WTC11 (cell line): ENCODE measurements around the gene NUDT3. TPM values are rescaled to one million over a fixed set of nuclear protein-coding genes. Genes with fewer than 3 reads are reported as not detected.

Experiments used
- ATAC-seq: fragments of 200-7000 bp; cut with Tn5 transposase; 2 replicates; pipeline ENCODE4 v1.10.0; 2021; ENCODE audit warnings: mild to moderate bottlenecking, moderate library complexity
- CTCF ChIA-PET: fragments of 300-600 bp; sonication (Branson Sonifier 250); formaldehyde crosslinking; loops from one replicate; lab custom pipeline; 2021; ENCODE audit warnings: antibody characterized with exemption; lab: Charles Lee
- POLR2A ChIA-PET: fragments of 350-600 bp; sonication (Branson Sonifier 250); formaldehyde crosslinking; loops from one replicate; lab custom pipeline; 2021; ENCODE audit warnings: antibody characterized with exemption; lab: Charles Lee
- DNase-seq: peaks from one replicate; pipeline ENCODE4 v3.0.0; 2021; ENCODE audit warnings: low spot score
- H3K27ac Mint-ChIP-seq: 2 replicates; pipeline ENCODE4 v1.8.0; 2021; ENCODE audit warnings: mixed read lengths
- H3K27me3 Mint-ChIP-seq: 2 replicates; pipeline ENCODE4 v1.8.0; 2021; ENCODE audit warnings: low read depth, mild to moderate bottlenecking, moderate library complexity, mixed read lengths
- H3K36me3 Mint-ChIP-seq: 2 replicates; pipeline ENCODE4 v1.8.0; 2021; ENCODE audit warnings: mixed read lengths
- H3K4me1 Mint-ChIP-seq: 2 replicates; pipeline ENCODE4 v1.8.0; 2022; ENCODE audit warnings: mixed read lengths
- H3K4me3 Mint-ChIP-seq: 2 replicates; pipeline ENCODE4 v1.8.0; 2021; ENCODE audit warnings: mild to moderate bottlenecking, moderate library complexity, mixed read lengths
- H3K9me3 Mint-ChIP-seq: 2 replicates; pipeline ENCODE4 v1.8.0; 2021; ENCODE audit warnings: mixed read lengths
- ATF1 ChIP-seq: sonication (generic); formaldehyde crosslinking; IDR thresholded peaks from 2 replicates; pipeline ENCODE4 v1.8.1; 2023; ENCODE audit warnings: mild to moderate bottlenecking, moderate library complexity, missing genetic modification reagents
- CREM ChIP-seq: sonication (generic); formaldehyde crosslinking; IDR thresholded peaks from 2 replicates; pipeline ENCODE4 v1.8.1; 2022; ENCODE audit warnings: mild to moderate bottlenecking, missing genetic modification reagents, moderate library complexity
- E2F1 ChIP-seq: sonication (generic); formaldehyde crosslinking; IDR thresholded peaks from 2 replicates; pipeline ENCODE4 v1.8.0; 2022; ENCODE audit warnings: mild to moderate bottlenecking, missing genetic modification reagents
- EMX1 ChIP-seq: fragments of 250-450 bp; sonication (Bioruptor Pico); IDR thresholded peaks from 2 replicates; pipeline ENCODE4 v1.8.0; 2021; ENCODE audit warnings: mild to moderate bottlenecking
- FOXK1 ChIP-seq: sonication (generic); formaldehyde crosslinking; IDR thresholded peaks from 2 replicates; pipeline ENCODE4 v1.8.0; 2022; ENCODE audit warnings: mild to moderate bottlenecking, moderate library complexity, missing genetic modification reagents
- FOXP1 ChIP-seq: sonication (generic); formaldehyde crosslinking; IDR thresholded peaks from 2 replicates; pipeline ENCODE4 v1.8.0; 2022; ENCODE audit warnings: missing genetic modification reagents, mild to moderate bottlenecking, moderate library complexity, borderline replicate concordance
- FOXP4 ChIP-seq: sonication (generic); formaldehyde crosslinking; IDR thresholded peaks from 2 replicates; pipeline ENCODE4 v1.8.0; 2022; ENCODE audit warnings: mild to moderate bottlenecking, missing genetic modification reagents
- HMGA2 ChIP-seq: fragments of 250-450 bp; sonication (Bioruptor Pico); IDR thresholded peaks from 2 replicates; pipeline ENCODE4 v1.4.0; 2021; ENCODE audit warnings: mild to moderate bottlenecking, moderate library complexity
- IRF1 ChIP-seq: sonication (generic); formaldehyde crosslinking; IDR thresholded peaks from 2 replicates; pipeline ENCODE4 v1.8.0; 2023; ENCODE audit warnings: missing genetic modification reagents
- JUN ChIP-seq: sonication (generic); formaldehyde crosslinking; IDR thresholded peaks from 2 replicates; pipeline ENCODE4 v1.8.0; 2023; ENCODE audit warnings: mild to moderate bottlenecking, missing genetic modification reagents
- PRRX2 ChIP-seq: fragments of 250-450 bp; sonication (Bioruptor Pico); IDR thresholded peaks from 2 replicates; pipeline ENCODE4 v1.8.0; 2021; ENCODE audit warnings: mild to moderate bottlenecking
- SP1 ChIP-seq: sonication (generic); formaldehyde crosslinking; conservative IDR thresholded peaks from 2 replicates; pipeline ENCODE4 v1.8.1; 2022; ENCODE audit warnings: missing genetic modification reagents
- TEAD1 ChIP-seq: sonication (generic); formaldehyde crosslinking; IDR thresholded peaks from 2 replicates; pipeline ENCODE4 v1.8.0; 2022; ENCODE audit warnings: mild to moderate bottlenecking, missing genetic modification reagents
- TEAD4 ChIP-seq: sonication (generic); formaldehyde crosslinking; IDR thresholded peaks from 2 replicates; pipeline ENCODE4 v1.8.0; 2022; ENCODE audit warnings: mild to moderate bottlenecking, missing genetic modification reagents
- ZNF138 ChIP-seq: sonication (generic); formaldehyde crosslinking; conservative IDR thresholded peaks from 2 replicates; pipeline ENCODE4 v1.8.1; 2022; ENCODE audit warnings: mild to moderate bottlenecking, moderate library complexity, missing genetic modification reagents
- total RNA-seq: library from RNA; stranded (reverse); gene quantifications from 3 replicates; pipeline ENCODE4 v1.2.3, GENCODE V29; 2021
- TF ChIP-seq, protein P1 (sequence below): sonication (generic); formaldehyde crosslinking; IDR thresholded peaks from 2 replicates; pipeline ENCODE4 v1.8.0; 2022; ENCODE audit warnings: mild to moderate bottlenecking, missing genetic modification reagents
- TF ChIP-seq, protein P2 (sequence below): fragments of 250-450 bp; sonication (Bioruptor Pico); IDR thresholded peaks from 2 replicates; pipeline ENCODE4 v1.9.0; 2021; ENCODE audit warnings: mild to moderate bottlenecking
- TF ChIP-seq, protein P3 (sequence below): sonication (generic); formaldehyde crosslinking; IDR thresholded peaks from 2 replicates; pipeline ENCODE4 v1.8.0; 2022; ENCODE audit warnings: missing genetic modification reagents
- TF ChIP-seq, protein P4 (sequence below): fragments of 250-450 bp; sonication (Bioruptor Pico); conservative IDR thresholded peaks from 2 replicates; pipeline ENCODE4 v1.9.0; 2021; ENCODE audit warnings: mild to moderate bottlenecking
- TF ChIP-seq, protein P5 (sequence below): sonication (generic); formaldehyde crosslinking; conservative IDR thresholded peaks from 2 replicates; pipeline ENCODE4 v1.8.1; 2022; ENCODE audit warnings: mild to moderate bottlenecking, missing genetic modification reagents

NUDT3 gene
- total RNA-seq, 1 experiment from 2014 or later = 30.0 TPM

GRCh38 chr6:34284563-34285447 is 107.7 kb downstream of the NUDT3 start:
- peaks cover 5% of the 10 kb centered on the region for H3K36me3 Mint-ChIP-seq
- no peaks in the 10 kb centered on the region for H3K9me3 Mint-ChIP-seq
- ChIA-PET CTCF (no interaction called here), POLR2A (no interaction called here)
- H3K27me3 Mint-ChIP-seq = no peaks in the 10 kb centered on the region
- no peak overlapping the region for H3K4me3 Mint-ChIP-seq
- peak overlapping the region; percentile 63 for H3K27ac Mint-ChIP-seq
- ATAC-seq = no peak
- DNase-seq = no peak
- TF ChIP-seq TEAD1 (CRISPR knock-in tag) (no peak), IRF1 (CRISPR knock-in tag) (no peak), PRRX2 (no peak), E2F1 (CRISPR knock-in tag) (no peak), FOXP1 (CRISPR knock-in tag) (no peak), HMGA2 (CRISPR knock-in tag) (no peak), CREM (CRISPR knock-in tag) (no peak), TEAD4 (CRISPR knock-in tag) (no peak), FOXP4 (CRISPR knock-in tag) (no peak), EMX1 (CRISPR knock-in tag) (no peak), SP1 (CRISPR knock-in tag) (no peak)
- TF ChIP-seq, protein P1, sequence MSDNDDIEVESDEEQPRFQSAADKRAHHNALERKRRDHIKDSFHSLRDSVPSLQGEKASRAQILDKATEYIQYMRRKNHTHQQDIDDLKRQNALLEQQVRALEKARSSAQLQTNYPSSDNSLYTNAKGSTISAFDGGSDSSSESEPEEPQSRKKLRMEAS = no peak
- H3K4me1 Mint-ChIP-seq = no peaks in the 10 kb centered on the region

DNA sequence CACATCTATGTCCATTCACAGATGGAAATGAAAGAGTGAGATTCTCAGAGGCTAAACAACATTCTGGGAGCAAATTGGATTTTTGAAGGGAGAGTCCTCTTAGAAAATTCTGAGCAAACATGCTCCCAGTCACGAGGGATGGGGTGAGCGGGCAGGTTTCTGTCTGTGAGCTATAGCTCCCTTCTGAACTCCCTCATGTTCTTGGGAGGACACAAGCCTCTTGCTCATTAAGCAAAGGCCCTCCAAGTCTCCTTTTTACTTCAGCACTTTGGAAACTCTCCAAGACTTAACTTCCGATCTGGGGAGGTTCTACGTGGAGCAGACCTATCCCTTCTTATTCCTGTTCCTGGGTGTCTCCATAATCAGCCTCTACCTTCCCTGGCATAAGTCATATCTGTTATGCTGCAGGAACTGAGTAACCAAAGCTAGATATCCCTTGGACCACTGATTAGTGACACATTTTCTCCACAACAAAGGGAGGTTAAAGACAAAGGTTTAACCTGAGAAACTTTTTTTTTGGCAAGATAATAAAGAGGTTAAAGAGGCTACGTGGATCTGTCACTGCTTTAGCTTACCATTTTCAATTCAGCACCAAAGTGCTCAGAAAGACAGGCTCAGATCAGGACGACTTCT is 110.7 kb downstream of the NUDT3 start:
- no peaks in the 10 kb centered on the region for H3K4me1 Mint-ChIP-seq
- POLR2A ChIA-PET = no interaction called here
- TF ChIP-seq, protein P2, sequence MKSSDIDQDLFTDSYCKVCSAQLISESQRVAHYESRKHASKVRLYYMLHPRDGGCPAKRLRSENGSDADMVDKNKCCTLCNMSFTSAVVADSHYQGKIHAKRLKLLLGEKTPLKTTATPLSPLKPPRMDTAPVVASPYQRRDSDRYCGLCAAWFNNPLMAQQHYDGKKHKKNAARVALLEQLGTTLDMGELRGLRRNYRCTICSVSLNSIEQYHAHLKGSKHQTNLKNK = no peak
- TF ChIP-seq, protein P3, sequence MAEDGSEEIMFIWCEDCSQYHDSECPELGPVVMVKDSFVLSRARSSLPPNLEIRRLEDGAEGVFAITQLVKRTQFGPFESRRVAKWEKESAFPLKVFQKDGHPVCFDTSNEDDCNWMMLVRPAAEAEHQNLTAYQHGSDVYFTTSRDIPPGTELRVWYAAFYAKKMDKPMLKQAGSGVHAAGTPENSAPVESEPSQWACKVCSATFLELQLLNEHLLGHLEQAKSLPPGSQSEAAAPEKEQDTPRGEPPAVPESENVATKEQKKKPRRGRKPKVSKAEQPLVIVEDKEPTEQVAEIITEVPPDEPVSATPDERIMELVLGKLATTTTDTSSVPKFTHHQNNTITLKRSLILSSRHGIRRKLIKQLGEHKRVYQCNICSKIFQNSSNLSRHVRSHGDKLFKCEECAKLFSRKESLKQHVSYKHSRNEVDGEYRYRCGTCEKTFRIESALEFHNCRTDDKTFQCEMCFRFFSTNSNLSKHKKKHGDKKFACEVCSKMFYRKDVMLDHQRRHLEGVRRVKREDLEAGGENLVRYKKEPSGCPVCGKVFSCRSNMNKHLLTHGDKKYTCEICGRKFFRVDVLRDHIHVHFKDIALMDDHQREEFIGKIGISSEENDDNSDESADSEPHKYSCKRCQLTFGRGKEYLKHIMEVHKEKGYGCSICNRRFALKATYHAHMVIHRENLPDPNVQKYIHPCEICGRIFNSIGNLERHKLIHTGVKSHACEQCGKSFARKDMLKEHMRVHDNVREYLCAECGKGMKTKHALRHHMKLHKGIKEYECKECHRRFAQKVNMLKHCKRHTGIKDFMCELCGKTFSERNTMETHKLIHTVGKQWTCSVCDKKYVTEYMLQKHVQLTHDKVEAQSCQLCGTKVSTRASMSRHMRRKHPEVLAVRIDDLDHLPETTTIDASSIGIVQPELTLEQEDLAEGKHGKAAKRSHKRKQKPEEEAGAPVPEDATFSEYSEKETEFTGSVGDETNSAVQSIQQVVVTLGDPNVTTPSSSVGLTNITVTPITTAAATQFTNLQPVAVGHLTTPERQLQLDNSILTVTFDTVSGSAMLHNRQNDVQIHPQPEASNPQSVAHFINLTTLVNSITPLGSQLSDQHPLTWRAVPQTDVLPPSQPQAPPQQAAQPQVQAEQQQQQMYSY (CRISPR knock-in tag) = no peak
- TF ChIP-seq, protein P4, sequence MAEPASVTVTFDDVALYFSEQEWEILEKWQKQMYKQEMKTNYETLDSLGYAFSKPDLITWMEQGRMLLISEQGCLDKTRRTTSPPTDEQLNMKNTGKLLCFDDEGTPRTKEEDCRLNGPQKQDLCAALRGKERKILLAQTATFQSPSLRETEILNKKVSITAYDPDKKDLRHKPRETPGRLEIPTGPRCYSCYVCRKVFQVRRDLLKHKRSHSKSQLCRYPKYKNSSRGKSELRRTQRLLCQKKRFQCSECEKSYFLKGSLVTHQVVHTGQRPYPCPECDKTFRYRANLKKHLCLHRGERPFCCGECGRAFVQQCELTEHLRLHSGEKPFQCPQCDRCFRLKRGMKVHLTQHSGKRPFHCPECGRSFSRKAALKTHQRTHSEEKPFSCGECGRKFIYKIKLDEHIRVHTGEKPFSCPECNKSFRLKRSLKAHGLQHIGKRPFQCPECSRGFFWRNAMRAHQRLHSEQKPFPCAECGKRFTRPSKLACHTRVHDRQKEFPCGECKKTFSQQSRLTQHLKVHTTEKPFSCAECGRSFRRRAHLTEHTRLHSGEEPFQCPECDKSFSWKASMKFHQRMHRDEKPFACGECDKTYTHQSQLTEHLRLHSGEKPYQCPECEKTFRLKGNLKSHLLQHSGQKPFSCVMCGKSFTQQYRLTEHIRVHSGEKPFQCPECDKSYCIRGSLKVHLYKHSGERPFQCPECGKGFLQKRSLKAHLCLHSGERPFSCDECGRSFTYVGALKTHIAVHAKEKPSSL (CRISPR knock-in tag) = no peak
- TF ChIP-seq FOXK1 (CRISPR knock-in tag) (no peak), ATF1 (no peak), JUN (no peak), ZNF138 (no peak)
- TF ChIP-seq, protein P5, sequence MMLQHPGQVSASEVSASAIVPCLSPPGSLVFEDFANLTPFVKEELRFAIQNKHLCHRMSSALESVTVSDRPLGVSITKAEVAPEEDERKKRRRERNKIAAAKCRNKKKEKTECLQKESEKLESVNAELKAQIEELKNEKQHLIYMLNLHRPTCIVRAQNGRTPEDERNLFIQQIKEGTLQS (CRISPR knock-in tag) = no peak
- H3K36me3 Mint-ChIP-seq = 0 out of 2 replicates have a peak, but pooled peaks cover 3% of the 10 kb centered on the region
- ATAC-seq (no peak), DNase-seq (no peak)
- no peak overlapping the region for H3K27ac Mint-ChIP-seq
- no peaks in the 10 kb centered on the region for H3K27me3 Mint-ChIP-seq
- no peak overlapping the region for H3K4me3 Mint-ChIP-seq
- no peaks in the 10 kb centered on the region for H3K9me3 Mint-ChIP-seq
- CTCF ChIA-PET = interaction anchor here (1.5 to 1.7 kb wide), 2 partner anchors 10 to 119 kb away, joined by 4 to 7 read pairs; no protein-coding TSS in a partner anchor
